BE2C (cell line): ENCODE measurements around the gene RCC2.
A peak's percentile ranks its signal among the peaks of the same experiment; 100 is the strongest.

Experiments
- DNase-seq: peaks from one replicate; pipeline ENCODE4 v3.0.0-alpha.2; 2020
- H3K27me3 ChIP-seq: fragments of 250-450 bp; sonication (Bioruptor Pico); 2 replicates; pipeline ENCODE4 v1.5.1; 2020; ENCODE audit warnings: mild to moderate bottlenecking
- H3K36me3 ChIP-seq: fragments of 250-450 bp; sonication (Bioruptor Pico); 2 replicates; pipeline ENCODE4 v1.5.1; 2020; ENCODE audit warnings: mild to moderate bottlenecking
- H3K4me1 ChIP-seq: fragments of 250-450 bp; sonication (Bioruptor Pico); 2 replicates; pipeline ENCODE4 v1.5.1; 2020
- H3K4me3 ChIP-seq: 2 replicates; pipeline ENCODE4 v1.5.1; 2011; ENCODE audit warnings: low read depth, low read length
- H3K9me3 ChIP-seq: fragments of 250-450 bp; sonication (Bioruptor Pico); 2 replicates; pipeline ENCODE4 v1.5.1; 2020
- TF ChIP-seq, protein P1 (sequence below): IDR thresholded peaks from 2 replicates; pipeline ENCODE4 v1.5.1; 2012; ENCODE audit warnings: mild to moderate bottlenecking, low read depth, low read length

The RCC2 gene

DNA sequence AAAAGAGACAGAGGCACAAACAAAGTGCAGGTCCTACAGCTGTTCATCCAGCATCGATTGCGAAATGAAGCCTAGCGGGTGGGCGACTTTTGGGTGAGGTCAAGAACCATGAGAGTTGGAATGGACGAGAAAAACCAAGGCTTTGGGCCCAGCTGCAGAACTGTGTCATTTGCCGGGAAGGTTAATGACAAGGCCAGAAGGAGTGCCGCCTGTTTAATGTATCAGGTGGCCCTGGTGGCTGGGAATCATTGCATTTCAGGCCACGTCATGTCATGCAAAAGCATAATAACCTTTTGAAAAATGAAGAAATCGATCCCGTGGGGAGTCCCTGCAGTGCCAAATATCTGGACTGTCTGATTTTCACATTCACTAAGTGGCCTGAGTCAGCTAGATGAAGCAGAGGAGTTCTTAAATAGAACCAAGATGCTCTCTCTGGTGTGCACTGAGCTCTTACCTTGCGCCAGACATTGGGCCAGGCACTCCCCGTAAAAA is 8.1 kb upstream of the RCC2 start:
- Histone ChIP-seq H3K36me3 (no peaks in the 10 kb centered on the region), H3K9me3 (no peaks in the 10 kb centered on the region), H3K4me3 (no peak overlapping the region), H3K27me3 (no peaks in the 10 kb centered on the region), H3K4me1 (no peaks in the 10 kb centered on the region)
- TF ChIP-seq, protein P1, sequence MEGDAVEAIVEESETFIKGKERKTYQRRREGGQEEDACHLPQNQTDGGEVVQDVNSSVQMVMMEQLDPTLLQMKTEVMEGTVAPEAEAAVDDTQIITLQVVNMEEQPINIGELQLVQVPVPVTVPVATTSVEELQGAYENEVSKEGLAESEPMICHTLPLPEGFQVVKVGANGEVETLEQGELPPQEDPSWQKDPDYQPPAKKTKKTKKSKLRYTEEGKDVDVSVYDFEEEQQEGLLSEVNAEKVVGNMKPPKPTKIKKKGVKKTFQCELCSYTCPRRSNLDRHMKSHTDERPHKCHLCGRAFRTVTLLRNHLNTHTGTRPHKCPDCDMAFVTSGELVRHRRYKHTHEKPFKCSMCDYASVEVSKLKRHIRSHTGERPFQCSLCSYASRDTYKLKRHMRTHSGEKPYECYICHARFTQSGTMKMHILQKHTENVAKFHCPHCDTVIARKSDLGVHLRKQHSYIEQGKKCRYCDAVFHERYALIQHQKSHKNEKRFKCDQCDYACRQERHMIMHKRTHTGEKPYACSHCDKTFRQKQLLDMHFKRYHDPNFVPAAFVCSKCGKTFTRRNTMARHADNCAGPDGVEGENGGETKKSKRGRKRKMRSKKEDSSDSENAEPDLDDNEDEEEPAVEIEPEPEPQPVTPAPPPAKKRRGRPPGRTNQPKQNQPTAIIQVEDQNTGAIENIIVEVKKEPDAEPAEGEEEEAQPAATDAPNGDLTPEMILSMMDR: no peak
- DNase-seq: no peak

- TF ChIP-seq, protein P1: no peak
- H3K27me3 ChIP-seq: no peaks in the 10 kb centered on the region
- H3K9me3 ChIP-seq: no peaks in the 10 kb centered on the region
- H3K36me3 ChIP-seq: no peaks in the 10 kb centered on the region
- no peak overlapping the region for H3K4me3 ChIP-seq
- no peaks in the 10 kb centered on the region for H3K4me1 ChIP-seq
- DNase-seq: no peak
Observed at GRCh38 chr1:17442841-17443240, 3.4 kb upstream of the RCC2 start.

DNA sequence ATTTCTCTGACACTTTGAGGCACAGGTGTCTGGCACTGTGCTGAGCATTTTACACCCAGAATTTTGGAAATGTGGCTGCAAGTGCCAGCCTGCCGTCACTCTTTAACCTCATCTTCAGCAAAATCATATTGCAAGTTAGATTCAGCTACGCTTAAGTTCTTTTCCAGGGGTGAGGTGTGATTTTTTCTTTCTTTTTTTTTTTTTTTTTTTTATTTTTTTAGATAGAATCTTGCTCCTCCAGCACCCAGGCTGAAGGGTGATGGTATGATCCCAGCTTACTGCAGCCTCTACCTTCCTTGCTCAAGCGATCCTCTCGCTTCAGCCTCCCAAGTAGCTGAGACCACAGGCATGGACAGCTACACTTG is 2.5 kb upstream of the RCC2 start:
- H3K4me3 ChIP-seq: no peak overlapping the region
- no peak for DNase-seq

GRCh38 chr1:17441265-17441992 is 2.0 kb upstream of the RCC2 start:
- Histone ChIP-seq H3K27me3 (no peaks in the 10 kb centered on the region), H3K4me3 (no peak overlapping the region), H3K4me1 (no peaks in the 10 kb centered on the region), H3K9me3 (no peaks in the 10 kb centered on the region), H3K36me3 (peaks cover 9% of the 10 kb centered on the region)
- DNase-seq: no peak
- TF ChIP-seq, protein P1: no peak

More for the DNA sequence above, 2.5 kb upstream of the RCC2 start:
- Histone ChIP-seq H3K36me3 (peaks cover 3% of the 10 kb centered on the region), H3K27me3 (no peaks in the 10 kb centered on the region), H3K4me1 (no peaks in the 10 kb centered on the region), H3K9me3 (no peaks in the 10 kb centered on the region)
- TF ChIP-seq, protein P1: no peak

DNA sequence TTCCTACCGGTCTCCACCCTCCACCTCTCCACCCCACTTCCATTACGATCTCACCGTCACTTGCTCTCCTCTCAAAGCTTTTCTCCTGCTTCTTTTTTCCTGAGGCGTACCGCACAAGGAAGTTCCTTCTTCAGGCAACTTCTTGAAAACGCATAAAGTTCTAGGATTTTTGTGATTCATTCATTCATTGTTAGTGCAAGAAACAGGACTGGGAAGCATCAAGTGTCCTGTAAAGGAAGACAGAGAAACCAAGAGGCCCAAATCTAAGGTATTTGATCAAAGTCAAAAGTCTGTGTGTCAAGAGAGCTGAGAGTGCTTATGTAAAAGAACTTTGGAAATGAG is 1.3 kb upstream of the RCC2 start:
- Histone ChIP-seq H3K4me3 (no peak overlapping the region), H3K4me1 (no peaks in the 10 kb centered on the region), H3K36me3 (peaks cover 14% of the 10 kb centered on the region), H3K9me3 (no peaks in the 10 kb centered on the region), H3K27me3 (no peaks in the 10 kb centered on the region)
- DNase-seq: no peak
- TF ChIP-seq, protein P1: no peak

DNA sequence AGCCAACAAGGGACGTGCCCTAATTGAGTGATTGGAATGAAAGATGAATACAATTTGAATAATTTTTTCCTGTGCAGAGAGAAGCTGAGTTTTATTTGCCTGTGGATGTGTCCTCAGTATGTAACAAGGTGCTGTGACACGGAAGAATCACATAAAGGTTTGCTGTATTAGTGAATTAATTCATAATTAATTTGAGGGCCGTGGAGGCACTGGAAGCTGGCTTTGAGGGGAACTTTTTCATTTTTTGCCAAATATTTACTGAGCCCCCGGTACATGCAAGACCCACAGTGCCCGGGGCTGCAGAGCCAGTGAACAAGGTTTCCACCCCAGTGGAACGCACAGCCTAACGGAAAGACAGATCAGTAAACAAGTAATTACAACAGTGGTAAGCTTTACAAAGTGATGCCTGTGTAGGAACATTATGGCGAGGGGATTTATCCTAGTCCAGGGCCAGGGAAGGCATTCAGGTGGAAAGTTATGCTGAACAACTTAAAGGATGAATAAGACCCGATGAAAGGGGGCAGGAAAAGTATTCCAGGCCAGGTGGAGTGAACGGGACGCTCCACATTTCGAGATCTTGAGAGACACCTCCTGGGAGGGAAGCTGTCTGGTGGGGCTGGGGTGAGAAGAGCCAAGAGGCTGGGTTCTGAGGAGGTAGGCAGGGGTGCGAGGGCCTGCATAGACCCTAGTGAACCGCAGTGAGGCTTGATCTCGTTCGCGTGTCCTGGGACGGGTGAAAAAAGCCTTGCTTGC is 773 bp upstream of the RCC2 start:
- Histone ChIP-seq H3K4me1 (no peaks in the 10 kb centered on the region), H3K27me3 (no peaks in the 10 kb centered on the region), H3K36me3 (peaks cover 18% of the 10 kb centered on the region), H3K4me3 (peak overlapping the region; percentile 62), H3K9me3 (no peaks in the 10 kb centered on the region)
- TF ChIP-seq, protein P1: no peak
- DNase-seq: no peak
